HepG2 (cell line): ENCODE measurements around the gene OR7A10. TPM values are rescaled to one million over a fixed set of nuclear protein-coding genes. Genes with fewer than 3 reads are reported as not detected.

Experiments
- DZIP1 ChIP-seq: sonication (generic); formaldehyde crosslinking; IDR thresholded peaks from 2 replicates; pipeline ENCODE4 v1.5.0; 2020; ENCODE audit warnings: mild to moderate bottlenecking, missing genetic modification reagents
- KLF11 ChIP-seq: IDR thresholded peaks from 2 replicates; pipeline ENCODE4 v1.6.1; 2016; ENCODE audit warnings: missing compliant biosample characterization
- RAD21 ChIP-seq: fragments of 450-650 bp; formaldehyde crosslinking; IDR thresholded peaks from 2 replicates; pipeline ENCODE4 v1.5.0; 2020; ENCODE audit warnings: mild to moderate bottlenecking
- ZKSCAN5 ChIP-seq: sonication (generic); formaldehyde crosslinking; IDR thresholded peaks from 2 replicates; pipeline ENCODE4 v1.5.1; 2020; ENCODE audit warnings: mild to moderate bottlenecking, missing genetic modification reagents
- ZNF138 ChIP-seq: sonication (generic); formaldehyde crosslinking; IDR thresholded peaks from 2 replicates; pipeline ENCODE4 v1.5.0; 2020; ENCODE audit warnings: mild to moderate bottlenecking, low read depth, missing genetic modification reagents
- ZNF318 ChIP-seq: sonication (generic); formaldehyde crosslinking; IDR thresholded peaks from 2 replicates; pipeline ENCODE4 v1.4.0; 2020; ENCODE audit warnings: mild to moderate bottlenecking, missing genetic modification reagents
- ZSCAN29 ChIP-seq: sonication (generic); formaldehyde crosslinking; conservative IDR thresholded peaks from 2 replicates; pipeline ENCODE4 v1.4.0; 2020; ENCODE audit warnings: mild to moderate bottlenecking, missing genetic modification reagents
- polyA plus RNA-seq, 8 experiments: library from polyadenylated mRNA; depleted of rRNA in 3 of 8; stranded (reverse) in 7 of 8; unstranded in 1 of 8; fragments of >200 nt; fragmentation: Illumina TruSeq in 4 of 8; extraction: Trizol in 4 of 8; gene quantifications; 2 replicates each; pipeline versions ENCODE4 v1.2.1 to v1.2.3, GENCODE V29; 2011 to 2016; ENCODE audit warnings: low read depth in 4 of 8, missing spikeins in 1 of 8, mixed read lengths in 1 of 8; ENCODE audit not compliant: insufficient read depth in 1 of 8
- total RNA-seq, 5 experiments: library from RNA; depleted of rRNA; stranded (reverse); fragments of >200 nt; fragmentation: Illumina TruSeq; extraction: Trizol; gene quantifications; 2 replicates each; pipeline ENCODE4 v1.2.3, GENCODE V29; 2016; ENCODE audit warnings: low read depth in 1 of 5
- TF ChIP-seq, protein P1 (sequence below): sonication (generic); formaldehyde crosslinking; IDR thresholded peaks from 2 replicates; pipeline ENCODE4 v1.9.0; 2021; ENCODE audit warnings: mild to moderate bottlenecking, missing genetic modification reagents

The OR7A10 gene
- total and polyA plus RNA-seq, 2 of the 13 experiments (the other 11 are each of a cell fraction or from before 2014, with no cell fraction given): not detected

- no peak for TF ChIP-seq DZIP1 (CRISPR knock-in tag)
- TF ChIP-seq RAD21 (CRISPR knock-in tag): no peak
- no peak for TF ChIP-seq ZNF138 (CRISPR knock-in tag)
- no peak for TF ChIP-seq ZNF318 (CRISPR knock-in tag)
- TF ChIP-seq, protein P1, sequence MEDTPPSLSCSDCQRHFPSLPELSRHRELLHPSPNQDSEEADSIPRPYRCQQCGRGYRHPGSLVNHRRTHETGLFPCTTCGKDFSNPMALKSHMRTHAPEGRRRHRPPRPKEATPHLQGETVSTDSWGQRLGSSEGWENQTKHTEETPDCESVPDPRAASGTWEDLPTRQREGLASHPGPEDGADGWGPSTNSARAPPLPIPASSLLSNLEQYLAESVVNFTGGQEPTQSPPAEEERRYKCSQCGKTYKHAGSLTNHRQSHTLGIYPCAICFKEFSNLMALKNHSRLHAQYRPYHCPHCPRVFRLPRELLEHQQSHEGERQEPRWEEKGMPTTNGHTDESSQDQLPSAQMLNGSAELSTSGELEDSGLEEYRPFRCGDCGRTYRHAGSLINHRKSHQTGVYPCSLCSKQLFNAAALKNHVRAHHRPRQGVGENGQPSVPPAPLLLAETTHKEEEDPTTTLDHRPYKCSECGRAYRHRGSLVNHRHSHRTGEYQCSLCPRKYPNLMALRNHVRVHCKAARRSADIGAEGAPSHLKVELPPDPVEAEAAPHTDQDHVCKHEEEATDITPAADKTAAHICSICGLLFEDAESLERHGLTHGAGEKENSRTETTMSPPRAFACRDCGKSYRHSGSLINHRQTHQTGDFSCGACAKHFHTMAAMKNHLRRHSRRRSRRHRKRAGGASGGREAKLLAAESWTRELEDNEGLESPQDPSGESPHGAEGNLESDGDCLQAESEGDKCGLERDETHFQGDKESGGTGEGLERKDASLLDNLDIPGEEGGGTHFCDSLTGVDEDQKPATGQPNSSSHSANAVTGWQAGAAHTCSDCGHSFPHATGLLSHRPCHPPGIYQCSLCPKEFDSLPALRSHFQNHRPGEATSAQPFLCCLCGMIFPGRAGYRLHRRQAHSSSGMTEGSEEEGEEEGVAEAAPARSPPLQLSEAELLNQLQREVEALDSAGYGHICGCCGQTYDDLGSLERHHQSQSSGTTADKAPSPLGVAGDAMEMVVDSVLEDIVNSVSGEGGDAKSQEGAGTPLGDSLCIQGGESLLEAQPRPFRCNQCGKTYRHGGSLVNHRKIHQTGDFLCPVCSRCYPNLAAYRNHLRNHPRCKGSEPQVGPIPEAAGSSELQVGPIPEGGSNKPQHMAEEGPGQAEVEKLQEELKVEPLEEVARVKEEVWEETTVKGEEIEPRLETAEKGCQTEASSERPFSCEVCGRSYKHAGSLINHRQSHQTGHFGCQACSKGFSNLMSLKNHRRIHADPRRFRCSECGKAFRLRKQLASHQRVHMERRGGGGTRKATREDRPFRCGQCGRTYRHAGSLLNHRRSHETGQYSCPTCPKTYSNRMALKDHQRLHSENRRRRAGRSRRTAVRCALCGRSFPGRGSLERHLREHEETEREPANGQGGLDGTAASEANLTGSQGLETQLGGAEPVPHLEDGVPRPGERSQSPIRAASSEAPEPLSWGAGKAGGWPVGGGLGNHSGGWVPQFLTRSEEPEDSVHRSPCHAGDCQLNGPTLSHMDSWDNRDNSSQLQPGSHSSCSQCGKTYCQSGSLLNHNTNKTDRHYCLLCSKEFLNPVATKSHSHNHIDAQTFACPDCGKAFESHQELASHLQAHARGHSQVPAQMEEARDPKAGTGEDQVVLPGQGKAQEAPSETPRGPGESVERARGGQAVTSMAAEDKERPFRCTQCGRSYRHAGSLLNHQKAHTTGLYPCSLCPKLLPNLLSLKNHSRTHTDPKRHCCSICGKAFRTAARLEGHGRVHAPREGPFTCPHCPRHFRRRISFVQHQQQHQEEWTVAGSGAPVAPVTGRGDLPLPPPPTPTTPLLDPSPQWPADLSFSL: no peak
- TF ChIP-seq ZKSCAN5 (CRISPR knock-in tag): no peak
- TF ChIP-seq KLF11 (CRISPR knock-in tag): no peak
- no peak for TF ChIP-seq ZSCAN29 (CRISPR knock-in tag)
Observed at GRCh38 chr19:14868497-14868896, 19.8 kb upstream of the OR7A10 start (continued).
